LNCaP clone FGC (cell line): ENCODE measurements around the gene DDX17.

Experiments
- DNase-seq: peaks from one replicate; pipeline ENCODE4 v3.0.0-alpha.2; 2011; ENCODE audit warnings: low read depth
- H3K4me3 ChIP-seq: 2 replicates; pipeline ENCODE4 v1.5.1; 2011; ENCODE audit warnings: mild to moderate bottlenecking, low read depth, low read length, control low read depth
- TF ChIP-seq, protein P1 (sequence below): IDR thresholded peaks from 2 replicates; pipeline ENCODE4 v1.5.1; 2012; ENCODE audit warnings: mild to moderate bottlenecking; ENCODE audit not compliant: control insufficient read depth, insufficient read depth; ENCODE audit errors: extremely low read depth

DDX17 gene

DNA sequence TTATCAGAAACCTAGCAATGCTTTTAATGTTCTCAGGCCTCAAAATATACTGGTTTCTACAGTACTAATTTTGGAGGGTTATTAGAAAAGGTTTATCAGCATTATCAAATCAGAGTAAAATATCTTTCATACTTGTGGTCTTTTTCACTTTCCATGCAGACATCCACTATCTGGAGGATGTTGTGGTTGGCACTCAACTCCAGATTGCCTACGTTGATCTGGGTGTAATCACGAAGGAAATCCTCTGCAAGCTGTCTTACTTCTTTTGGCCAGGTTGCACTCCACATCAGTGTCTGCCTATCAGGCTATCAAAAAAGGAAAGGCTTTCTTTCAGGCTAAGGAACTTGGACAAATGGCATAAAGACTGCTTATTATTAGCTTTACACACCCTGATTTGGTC lies 11.6 kb downstream of the DDX17 start:
- TF ChIP-seq, protein P1, sequence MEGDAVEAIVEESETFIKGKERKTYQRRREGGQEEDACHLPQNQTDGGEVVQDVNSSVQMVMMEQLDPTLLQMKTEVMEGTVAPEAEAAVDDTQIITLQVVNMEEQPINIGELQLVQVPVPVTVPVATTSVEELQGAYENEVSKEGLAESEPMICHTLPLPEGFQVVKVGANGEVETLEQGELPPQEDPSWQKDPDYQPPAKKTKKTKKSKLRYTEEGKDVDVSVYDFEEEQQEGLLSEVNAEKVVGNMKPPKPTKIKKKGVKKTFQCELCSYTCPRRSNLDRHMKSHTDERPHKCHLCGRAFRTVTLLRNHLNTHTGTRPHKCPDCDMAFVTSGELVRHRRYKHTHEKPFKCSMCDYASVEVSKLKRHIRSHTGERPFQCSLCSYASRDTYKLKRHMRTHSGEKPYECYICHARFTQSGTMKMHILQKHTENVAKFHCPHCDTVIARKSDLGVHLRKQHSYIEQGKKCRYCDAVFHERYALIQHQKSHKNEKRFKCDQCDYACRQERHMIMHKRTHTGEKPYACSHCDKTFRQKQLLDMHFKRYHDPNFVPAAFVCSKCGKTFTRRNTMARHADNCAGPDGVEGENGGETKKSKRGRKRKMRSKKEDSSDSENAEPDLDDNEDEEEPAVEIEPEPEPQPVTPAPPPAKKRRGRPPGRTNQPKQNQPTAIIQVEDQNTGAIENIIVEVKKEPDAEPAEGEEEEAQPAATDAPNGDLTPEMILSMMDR: no peak
- no peak overlapping the region for H3K4me3 ChIP-seq
- no peak for DNase-seq

DNA sequence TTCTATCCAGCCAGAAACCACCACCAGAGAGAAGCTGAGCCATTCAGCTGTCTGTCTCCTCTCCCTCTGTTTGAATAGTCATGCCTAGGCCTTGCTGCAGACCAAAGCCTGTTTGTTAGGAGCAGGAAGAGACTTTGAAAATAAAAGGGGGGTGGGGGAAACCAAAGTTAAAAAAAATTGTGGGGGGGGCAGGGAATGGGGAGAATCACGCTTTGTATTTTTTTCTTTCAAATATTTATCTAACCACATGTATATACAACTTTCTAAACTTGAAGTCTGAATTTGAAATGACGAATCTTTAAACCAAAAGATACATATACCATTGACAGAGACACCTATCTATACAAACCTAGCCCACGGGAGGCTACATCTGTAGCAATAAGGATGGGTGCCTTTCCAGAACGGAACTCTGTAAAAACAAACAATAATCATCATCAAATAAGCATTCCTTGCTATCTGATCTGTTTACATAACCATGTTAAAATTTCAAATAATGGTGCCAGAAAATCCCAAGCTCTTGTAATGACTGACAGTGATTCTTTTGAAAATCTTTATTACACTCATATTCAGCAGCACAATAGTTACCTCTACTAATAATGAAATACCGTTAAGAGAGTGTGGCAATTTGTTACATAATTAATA lies 14.3 kb downstream of the DDX17 start:
- H3K4me3 ChIP-seq: no peak overlapping the region
- TF ChIP-seq, protein P1: no peak
- DNase-seq: peak; percentile 33

DNA sequence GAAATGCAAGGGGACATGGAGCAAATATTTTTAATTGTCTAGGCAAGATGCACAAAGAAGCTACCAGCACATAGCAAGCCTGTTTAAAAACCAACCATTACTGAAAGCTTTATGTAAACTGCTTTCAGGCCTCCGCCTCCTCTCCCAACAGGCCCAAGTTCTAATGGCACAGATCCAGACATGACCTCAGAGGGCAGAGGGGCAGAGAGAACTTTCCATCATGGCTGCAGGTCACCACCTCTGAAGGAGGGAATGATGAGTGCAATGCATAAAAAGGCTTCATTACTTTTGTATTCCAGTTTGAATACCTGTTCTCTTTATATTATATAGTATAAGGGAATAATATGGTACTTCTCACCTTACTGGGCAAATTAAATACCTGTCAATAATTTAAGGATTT lies 15.2 kb downstream of the DDX17 start:
- H3K4me3 ChIP-seq: no peak overlapping the region
- TF ChIP-seq, protein P1: no peak
- no peak for DNase-seq

DNA sequence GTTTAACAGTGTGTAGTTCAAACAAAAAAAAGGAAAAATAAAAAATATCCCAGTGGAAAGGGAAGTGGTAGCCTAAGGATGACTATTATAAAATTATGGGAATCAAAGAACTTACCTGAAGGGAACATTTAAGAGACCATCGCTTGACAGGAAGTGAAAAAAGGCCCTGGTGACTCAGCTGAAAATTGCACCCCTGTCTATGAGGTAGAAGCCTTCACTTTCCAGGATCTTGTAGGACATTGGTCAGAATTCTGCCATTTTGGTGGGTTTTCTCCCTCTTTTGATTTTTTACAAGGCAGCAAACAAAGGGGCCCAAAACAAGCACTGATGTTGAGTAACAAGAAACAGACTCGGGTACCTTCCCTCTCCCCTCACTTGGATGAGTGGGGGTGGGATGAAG lies 15.6 kb downstream of the DDX17 start:
- TF ChIP-seq, protein P1: no peak
- no peak overlapping the region for H3K4me3 ChIP-seq
- DNase-seq: no peak

DNA sequence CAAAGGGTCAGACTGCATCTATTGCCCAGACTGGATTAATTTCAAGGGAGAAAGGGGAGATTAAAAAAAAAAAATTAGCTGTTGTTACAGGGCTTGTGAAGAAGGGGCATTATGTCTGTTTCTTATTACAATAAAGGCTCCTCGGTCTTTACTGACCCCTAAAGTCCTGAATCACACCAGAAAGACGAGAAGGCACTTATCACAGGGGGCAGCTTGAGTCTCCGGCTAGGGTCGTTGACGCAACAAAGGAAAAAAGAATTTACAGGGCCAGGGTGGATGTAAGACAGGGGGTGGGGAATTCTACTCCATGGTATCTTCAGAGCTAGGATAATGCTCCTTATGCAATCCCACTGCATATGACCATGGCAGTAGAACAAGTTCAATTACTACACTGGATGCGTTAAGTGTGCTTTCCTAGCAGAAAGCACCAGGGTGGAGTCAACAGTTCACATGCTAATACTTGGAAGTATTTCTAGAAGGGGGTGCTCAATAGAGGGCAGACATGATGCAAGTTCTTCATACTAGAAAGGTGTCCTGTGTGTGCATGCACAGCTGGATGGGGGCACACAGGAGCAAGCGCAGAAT lies 16.5 kb downstream of the DDX17 start:
- no peak overlapping the region for H3K4me3 ChIP-seq
- TF ChIP-seq, protein P1: no peak
- DNase-seq: no peak

DNA sequence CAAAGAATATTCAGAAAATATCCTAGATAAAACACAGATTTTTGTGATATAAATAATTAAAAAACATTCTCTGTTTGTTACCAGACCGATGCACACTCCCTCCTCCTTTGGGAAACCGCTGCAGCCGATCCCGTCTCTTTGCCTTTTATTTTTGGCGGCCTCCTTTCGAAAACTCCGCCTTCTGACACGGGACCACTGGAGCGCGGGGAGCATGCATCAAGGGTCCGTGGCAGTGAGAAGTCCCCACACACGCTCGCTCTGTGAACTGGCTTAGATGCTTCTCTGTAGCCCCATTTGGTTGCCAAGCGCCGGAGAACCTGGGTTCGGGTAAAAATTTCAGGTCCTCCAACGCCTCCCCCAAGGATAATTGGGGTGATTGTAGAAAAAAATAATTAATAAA lies 17.0 kb downstream of the DDX17 start:
- no peak overlapping the region for H3K4me3 ChIP-seq
- TF ChIP-seq, protein P1: no peak
- DNase-seq: no peak

DNA sequence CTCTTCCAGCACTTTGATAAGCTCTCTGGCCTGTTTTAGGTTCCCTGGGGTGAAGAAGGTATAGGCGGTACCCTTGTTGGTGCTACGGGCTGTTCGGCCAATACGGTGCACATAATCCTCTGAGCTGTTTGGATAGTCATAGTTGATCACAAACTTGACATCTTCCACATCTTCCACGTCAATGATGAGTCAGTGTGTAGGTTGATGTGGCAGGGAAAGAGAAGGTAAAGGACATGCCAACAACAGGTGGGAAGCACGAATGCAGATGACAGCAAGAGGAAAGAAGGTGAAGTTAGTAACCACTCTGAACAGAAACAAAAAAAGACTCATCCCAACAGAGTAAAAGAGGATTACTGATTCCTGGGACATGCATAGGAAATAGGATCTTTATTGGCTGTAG lies 18.2 kb downstream of the DDX17 start:
- H3K4me3 ChIP-seq: no peak overlapping the region
- TF ChIP-seq, protein P1: no peak
- DNase-seq: no peak
